GM12891 (cell line): ENCODE results near the gene CYTH1.

Source experiments
- PAX5 ChIP-seq: IDR thresholded peaks from 2 replicates; pipeline ENCODE4 v1.6.1; 2011; ENCODE audit warnings: low read length, moderate library complexity, mild to moderate bottlenecking; ENCODE audit not compliant: insufficient read depth, severe bottlenecking
- POLR2A ChIP-seq: IDR thresholded peaks from 2 replicates; pipeline ENCODE4 v1.6.1; 2011; ENCODE audit warnings: low read depth, low read length, control low read depth
- POLR2AphosphoS5 ChIP-seq: IDR thresholded peaks from 2 replicates; pipeline ENCODE4 v1.6.1; 2011; ENCODE audit warnings: low read depth, low read length, control low read depth
- TAF1 ChIP-seq: IDR thresholded peaks from 2 replicates; pipeline ENCODE4 v1.6.1; 2011; ENCODE audit warnings: low read depth, low read length, control low read depth

GRCh38 chr17:78779850-78780249 is 2.2 kb downstream of the CYTH1 start:
- TF ChIP-seq POLR2AphosphoS5 (peak; percentile 26), POLR2A (peak; percentile 43; the same call in 1 of the 2 replicates), TAF1 (peak; percentile 68; the same call in 1 of the 2 replicates), PAX5 (no peak)
